Measurements from ENCODE around the gene TBC1D22B. TPM values are rescaled to one million over a fixed set of nuclear protein-coding genes. Genes with fewer than 3 reads are reported as not detected.

TBC1D22B gene
- total RNA-seq, 1 experiment from 2014 or later = 13.5 TPM

DNA sequence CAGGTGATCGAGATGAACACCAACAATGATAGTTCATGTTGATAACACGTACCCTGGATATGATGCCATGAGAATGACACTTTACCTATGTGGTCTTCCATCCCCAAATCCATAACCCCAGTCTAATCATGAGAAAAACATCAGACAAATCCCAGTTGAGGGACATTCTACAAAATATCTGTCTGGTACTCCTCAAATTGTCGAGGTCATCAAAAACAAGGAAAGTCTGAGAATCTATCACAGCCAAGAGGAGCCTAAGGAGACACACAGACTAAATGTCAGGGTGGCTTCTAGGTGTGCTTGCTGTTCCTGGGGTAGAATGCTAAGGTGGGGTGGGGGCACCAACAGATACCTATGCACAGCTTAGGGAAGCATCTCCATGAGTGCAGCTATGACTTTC lies 93.5 kb downstream of the TBC1D22B start:
- no peak for DNase-seq (ENCODE audit: low spot score)
- ChIA-PET POLR2A (ENCODE audit: low non-redundant PET) (no interaction called here), CTCF (no interaction called here)
- no peaks in the 10 kb centered on the region for H3K9me3 ChIP-seq (ENCODE audit: low read depth, low read length, poor library complexity, severe bottlenecking)
- H3K36me3 ChIP-seq (ENCODE audit: insufficient read depth, low read length, poor library complexity, severe bottlenecking) = no peaks in the 10 kb centered on the region
- intact Hi-C loops (cut with micrococcal nuclease; ENCODE audit: unreplicated experiment) = no loop called here
- TF ChIP-seq, protein P1, sequence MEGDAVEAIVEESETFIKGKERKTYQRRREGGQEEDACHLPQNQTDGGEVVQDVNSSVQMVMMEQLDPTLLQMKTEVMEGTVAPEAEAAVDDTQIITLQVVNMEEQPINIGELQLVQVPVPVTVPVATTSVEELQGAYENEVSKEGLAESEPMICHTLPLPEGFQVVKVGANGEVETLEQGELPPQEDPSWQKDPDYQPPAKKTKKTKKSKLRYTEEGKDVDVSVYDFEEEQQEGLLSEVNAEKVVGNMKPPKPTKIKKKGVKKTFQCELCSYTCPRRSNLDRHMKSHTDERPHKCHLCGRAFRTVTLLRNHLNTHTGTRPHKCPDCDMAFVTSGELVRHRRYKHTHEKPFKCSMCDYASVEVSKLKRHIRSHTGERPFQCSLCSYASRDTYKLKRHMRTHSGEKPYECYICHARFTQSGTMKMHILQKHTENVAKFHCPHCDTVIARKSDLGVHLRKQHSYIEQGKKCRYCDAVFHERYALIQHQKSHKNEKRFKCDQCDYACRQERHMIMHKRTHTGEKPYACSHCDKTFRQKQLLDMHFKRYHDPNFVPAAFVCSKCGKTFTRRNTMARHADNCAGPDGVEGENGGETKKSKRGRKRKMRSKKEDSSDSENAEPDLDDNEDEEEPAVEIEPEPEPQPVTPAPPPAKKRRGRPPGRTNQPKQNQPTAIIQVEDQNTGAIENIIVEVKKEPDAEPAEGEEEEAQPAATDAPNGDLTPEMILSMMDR (conservative IDR thresholded peaks at IDR 0.05; ENCODE audit: low read depth, low read length) = no peak
- TF ChIP-seq EZH2 (IDR thresholded peaks at IDR 0.05; ENCODE audit: borderline replicate concordance, low read depth, low read length, poor library complexity, severe bottlenecking) = no peak
- peaks cover 9% of the 10 kb centered on the region for H3K4me1 ChIP-seq (ENCODE audit: insufficient read depth, low read length, poor library complexity, severe bottlenecking)
- no peaks in the 10 kb centered on the region for H3K27me3 ChIP-seq (replicated peaks; ENCODE audit: insufficient read depth, low read depth, low read length, poor library complexity)
- no TSS peak for BruUV-seq (replicated peaks)
- H3K4me3 ChIP-seq (ENCODE audit: low read depth, low read length, poor library complexity, severe bottlenecking) = no peak overlapping the region
- no peak overlapping the region for H3K27ac ChIP-seq (ENCODE audit: low read depth, low read length, poor library complexity, severe bottlenecking)

DNA sequence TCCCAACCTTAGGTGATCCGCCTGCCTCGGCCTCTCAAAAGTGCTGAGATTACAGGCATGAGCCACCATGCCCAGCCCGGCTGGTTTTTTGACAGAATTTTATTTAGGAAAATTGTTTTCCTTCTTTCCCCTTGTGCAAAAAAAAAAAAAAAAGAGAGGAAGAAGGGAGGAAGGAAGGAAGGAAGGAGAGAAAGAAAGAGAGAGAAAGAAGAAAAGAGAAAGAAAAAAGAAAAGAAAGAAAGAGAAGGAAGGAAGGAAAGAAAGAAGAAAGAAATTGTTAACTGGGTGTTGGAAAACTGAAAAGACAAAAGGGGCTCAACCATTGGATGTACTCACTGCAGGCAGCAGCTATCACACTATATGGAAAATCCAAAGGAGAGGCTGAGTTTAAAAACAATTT lies 94.8 kb downstream of the TBC1D22B start:
- ChIA-PET POLR2A (ENCODE audit: low non-redundant PET) (no interaction called here), CTCF (no interaction called here)
- no peak overlapping the region for H3K27ac ChIP-seq (ENCODE audit: low read depth, low read length, poor library complexity, severe bottlenecking)
- DNase-seq (ENCODE audit: low spot score) = no peak
- H3K36me3 ChIP-seq (ENCODE audit: insufficient read depth, low read length, poor library complexity, severe bottlenecking) = no peaks in the 10 kb centered on the region
- H3K4me3 ChIP-seq (ENCODE audit: low read depth, low read length, poor library complexity, severe bottlenecking) = no peak overlapping the region
- TF ChIP-seq, protein P1 (conservative IDR thresholded peaks at IDR 0.05; ENCODE audit: low read depth, low read length) = no peak
- no peak for TF ChIP-seq EZH2 (IDR thresholded peaks at IDR 0.05; ENCODE audit: borderline replicate concordance, low read depth, low read length, poor library complexity, severe bottlenecking)
- BruUV-seq (replicated peaks) = no TSS peak
- no peaks in the 10 kb centered on the region for H3K27me3 ChIP-seq (replicated peaks; ENCODE audit: insufficient read depth, low read depth, low read length, poor library complexity)
- H3K4me1 ChIP-seq (ENCODE audit: insufficient read depth, low read length, poor library complexity, severe bottlenecking) = peaks cover 9% of the 10 kb centered on the region
- intact Hi-C loops (cut with micrococcal nuclease; ENCODE audit: unreplicated experiment) = no loop called here
- no peaks in the 10 kb centered on the region for H3K9me3 ChIP-seq (ENCODE audit: low read depth, low read length, poor library complexity, severe bottlenecking)

DNA sequence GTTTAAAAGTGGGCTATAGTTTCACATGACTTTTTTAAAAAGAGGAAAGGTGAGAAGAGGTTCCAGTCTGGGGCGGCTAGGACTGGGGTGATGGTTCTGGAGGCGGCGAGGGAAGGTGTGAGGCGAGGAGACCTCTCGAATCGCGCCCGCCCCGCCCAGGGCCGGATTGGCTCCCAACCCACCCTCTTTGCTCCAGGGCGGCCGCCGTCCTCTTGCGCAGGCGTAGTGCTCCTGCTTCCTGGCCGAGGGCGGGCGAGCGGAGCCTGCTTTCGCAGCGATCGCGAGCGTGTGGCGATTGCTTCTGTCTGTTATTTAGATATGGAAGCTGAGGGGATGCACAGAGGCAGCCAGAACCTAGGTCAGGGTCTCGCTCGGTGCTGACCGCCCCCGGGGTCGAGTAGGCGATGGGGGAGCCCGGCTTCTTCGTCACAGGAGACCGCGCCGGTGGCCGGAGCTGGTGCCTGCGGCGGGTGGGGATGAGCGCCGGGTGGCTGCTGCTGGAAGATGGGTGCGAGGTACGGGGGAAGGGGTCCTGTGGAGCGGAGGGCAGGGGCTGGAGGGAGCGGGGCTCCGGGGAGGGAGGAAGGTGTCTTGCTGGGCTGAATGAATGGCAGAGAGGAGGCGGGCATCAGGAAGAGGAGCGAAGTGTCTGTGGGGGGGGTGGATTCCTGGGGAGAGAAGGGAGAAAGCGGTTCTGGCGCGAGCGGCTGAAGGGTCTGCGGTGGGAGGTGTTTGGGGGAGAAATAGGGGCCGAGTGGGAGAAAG lies 96.4 kb downstream of the TBC1D22B start, which contains the start of gene RNF8:
RNF8 (plus strand) TSS at position 223 of the 765 bp plus-strand sequence; CDS start at position 405, 182 bp downstream.
- H3K9me3 ChIP-seq (ENCODE audit: low read depth, low read length, poor library complexity, severe bottlenecking) = no peaks in the 10 kb centered on the region
- POLR2A ChIA-PET (ENCODE audit: low non-redundant PET) = interaction anchor here (0.7 kb wide), 1 partner anchor 1677 kb away, joined by 8 read pairs; no protein-coding TSS in a partner anchor
- H3K36me3 ChIP-seq (ENCODE audit: insufficient read depth, low read length, poor library complexity, severe bottlenecking) = no peaks in the 10 kb centered on the region
- H3K27me3 ChIP-seq (replicated peaks; ENCODE audit: insufficient read depth, low read depth, low read length, poor library complexity) = no peaks in the 10 kb centered on the region
- H3K27ac ChIP-seq (ENCODE audit: low read depth, low read length, poor library complexity, severe bottlenecking) = peak within 1 kb of the TSS; percentile 81
- peak; percentile 92 for DNase-seq (ENCODE audit: low spot score)
- intact Hi-C loops (cut with micrococcal nuclease; ENCODE audit: unreplicated experiment) = no loop called here
- CTCF ChIA-PET = no interaction called here
- no TSS peak for BruUV-seq (replicated peaks)
- TF ChIP-seq, protein P1 (conservative IDR thresholded peaks at IDR 0.05; ENCODE audit: low read depth, low read length) = no peak
- no peak for TF ChIP-seq EZH2 (IDR thresholded peaks at IDR 0.05; ENCODE audit: borderline replicate concordance, low read depth, low read length, poor library complexity, severe bottlenecking)
- H3K4me1 ChIP-seq (ENCODE audit: insufficient read depth, low read length, poor library complexity, severe bottlenecking) = peaks cover 9% of the 10 kb centered on the region
- peak within 1 kb of the TSS; percentile 99 for H3K4me3 ChIP-seq (ENCODE audit: low read depth, low read length, poor library complexity, severe bottlenecking)

Data from A673 (cell line).